ENCODE measurements around the gene SNAPC3.

DNA sequence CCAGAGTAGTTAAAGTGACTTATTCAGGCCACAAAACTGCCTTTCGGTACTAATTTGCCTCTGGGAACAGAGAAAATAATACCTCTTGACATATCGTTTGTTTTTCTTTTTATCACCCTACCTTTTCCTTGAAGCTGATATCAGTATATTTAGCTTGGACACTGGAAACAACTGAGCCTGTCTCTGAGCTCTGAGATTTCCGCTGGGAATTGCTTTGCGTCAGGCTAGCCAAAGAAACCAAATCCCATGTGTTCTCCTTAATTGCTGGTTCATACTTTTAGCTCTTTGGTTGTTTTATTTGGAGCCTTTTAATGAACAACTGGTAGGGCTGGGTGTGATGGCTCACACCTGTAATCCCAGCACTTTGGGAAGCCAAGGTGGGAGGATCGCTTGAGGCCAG, 30.3 kb upstream of the SNAPC3 start:
- TF ChIP-seq, protein P1, sequence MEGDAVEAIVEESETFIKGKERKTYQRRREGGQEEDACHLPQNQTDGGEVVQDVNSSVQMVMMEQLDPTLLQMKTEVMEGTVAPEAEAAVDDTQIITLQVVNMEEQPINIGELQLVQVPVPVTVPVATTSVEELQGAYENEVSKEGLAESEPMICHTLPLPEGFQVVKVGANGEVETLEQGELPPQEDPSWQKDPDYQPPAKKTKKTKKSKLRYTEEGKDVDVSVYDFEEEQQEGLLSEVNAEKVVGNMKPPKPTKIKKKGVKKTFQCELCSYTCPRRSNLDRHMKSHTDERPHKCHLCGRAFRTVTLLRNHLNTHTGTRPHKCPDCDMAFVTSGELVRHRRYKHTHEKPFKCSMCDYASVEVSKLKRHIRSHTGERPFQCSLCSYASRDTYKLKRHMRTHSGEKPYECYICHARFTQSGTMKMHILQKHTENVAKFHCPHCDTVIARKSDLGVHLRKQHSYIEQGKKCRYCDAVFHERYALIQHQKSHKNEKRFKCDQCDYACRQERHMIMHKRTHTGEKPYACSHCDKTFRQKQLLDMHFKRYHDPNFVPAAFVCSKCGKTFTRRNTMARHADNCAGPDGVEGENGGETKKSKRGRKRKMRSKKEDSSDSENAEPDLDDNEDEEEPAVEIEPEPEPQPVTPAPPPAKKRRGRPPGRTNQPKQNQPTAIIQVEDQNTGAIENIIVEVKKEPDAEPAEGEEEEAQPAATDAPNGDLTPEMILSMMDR (IDR thresholded peaks at IDR 0.05; ENCODE audit: low read length) = no peak
- TF ChIP-seq EZH2 (IDR thresholded peaks at IDR 0.05; ENCODE audit: borderline replicate concordance, low read length) = no peak

Data from OCI-LY1 (cell line).